DOHH2 (cell line): ENCODE measurements around the gene S100Z.

Experiments
- EZH2phosphoT487 ChIP-seq: fragments of 200-600 bp; sonication (generic); IDR thresholded peaks from 2 replicates; pipeline ENCODE4 v1.6.1; 2017; ENCODE audit warnings: borderline replicate concordance, mild to moderate bottlenecking, antibody characterized with exemption, low read length, moderate library complexity, mixed read lengths
- TF ChIP-seq, protein P1 (sequence below): fragments of 200-600 bp; sonication (generic); IDR thresholded peaks from one replicate; pipeline ENCODE4 v1.5.1; 2014; ENCODE audit warnings: antibody characterized with exemption, mild to moderate bottlenecking, low read depth, low read length; ENCODE audit not compliant: poor library complexity, severe bottlenecking

DNA sequence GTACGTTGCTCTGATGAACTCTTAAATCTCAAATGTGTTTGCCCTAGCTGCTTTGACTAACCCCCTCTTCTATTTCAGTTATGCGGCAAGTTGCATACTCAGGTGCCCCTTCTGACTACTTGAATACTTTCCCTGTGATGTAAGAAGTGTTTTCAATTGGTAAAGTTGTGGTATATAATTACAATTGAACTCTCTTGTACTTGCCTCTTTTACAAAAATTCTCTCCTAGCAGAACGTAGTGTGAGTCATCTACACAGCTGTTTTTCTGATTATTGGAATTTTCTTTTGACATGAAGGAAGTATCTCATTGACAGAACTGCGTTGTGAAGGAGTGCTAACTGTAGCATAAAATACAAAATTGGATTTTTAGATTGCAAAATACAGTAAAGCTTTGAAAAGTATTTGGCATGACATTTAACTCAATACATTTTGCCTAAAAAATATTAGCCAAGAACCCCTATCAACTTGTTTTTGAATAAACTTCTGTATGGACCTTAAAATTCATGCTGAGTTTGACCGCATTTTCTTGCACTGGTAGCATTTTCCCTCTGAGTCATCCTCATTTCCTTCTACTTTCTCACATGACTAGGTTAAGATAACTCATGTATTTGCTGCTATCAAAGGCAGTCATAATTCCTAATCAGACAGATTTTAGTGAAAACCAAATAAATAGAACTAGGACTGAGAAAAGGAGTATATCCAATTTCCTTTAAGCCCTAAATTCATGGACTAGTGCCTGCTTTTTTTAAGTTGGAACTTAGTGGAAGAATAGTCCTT is 109.4 kb downstream of the S100Z start:
- TF ChIP-seq, protein P1, sequence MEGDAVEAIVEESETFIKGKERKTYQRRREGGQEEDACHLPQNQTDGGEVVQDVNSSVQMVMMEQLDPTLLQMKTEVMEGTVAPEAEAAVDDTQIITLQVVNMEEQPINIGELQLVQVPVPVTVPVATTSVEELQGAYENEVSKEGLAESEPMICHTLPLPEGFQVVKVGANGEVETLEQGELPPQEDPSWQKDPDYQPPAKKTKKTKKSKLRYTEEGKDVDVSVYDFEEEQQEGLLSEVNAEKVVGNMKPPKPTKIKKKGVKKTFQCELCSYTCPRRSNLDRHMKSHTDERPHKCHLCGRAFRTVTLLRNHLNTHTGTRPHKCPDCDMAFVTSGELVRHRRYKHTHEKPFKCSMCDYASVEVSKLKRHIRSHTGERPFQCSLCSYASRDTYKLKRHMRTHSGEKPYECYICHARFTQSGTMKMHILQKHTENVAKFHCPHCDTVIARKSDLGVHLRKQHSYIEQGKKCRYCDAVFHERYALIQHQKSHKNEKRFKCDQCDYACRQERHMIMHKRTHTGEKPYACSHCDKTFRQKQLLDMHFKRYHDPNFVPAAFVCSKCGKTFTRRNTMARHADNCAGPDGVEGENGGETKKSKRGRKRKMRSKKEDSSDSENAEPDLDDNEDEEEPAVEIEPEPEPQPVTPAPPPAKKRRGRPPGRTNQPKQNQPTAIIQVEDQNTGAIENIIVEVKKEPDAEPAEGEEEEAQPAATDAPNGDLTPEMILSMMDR = no peak
- TF ChIP-seq EZH2phosphoT487 = no peak
